Stimulated activated CD4-positive, alpha-beta T cell treated with anti-CD3 and anti-CD28 coated beads, Interleukin-4, amount 100 ng/mL, for 24 hours (primary cell): ENCODE data around the gene OLIG2.
A peak's percentile ranks its signal among the peaks of the same experiment; 100 is the strongest.

Source experiments
- DNase-seq: peaks from one replicate; pipeline ENCODE4 v3.0.0-alpha.2; 2020

OLIG2 gene

DNA sequence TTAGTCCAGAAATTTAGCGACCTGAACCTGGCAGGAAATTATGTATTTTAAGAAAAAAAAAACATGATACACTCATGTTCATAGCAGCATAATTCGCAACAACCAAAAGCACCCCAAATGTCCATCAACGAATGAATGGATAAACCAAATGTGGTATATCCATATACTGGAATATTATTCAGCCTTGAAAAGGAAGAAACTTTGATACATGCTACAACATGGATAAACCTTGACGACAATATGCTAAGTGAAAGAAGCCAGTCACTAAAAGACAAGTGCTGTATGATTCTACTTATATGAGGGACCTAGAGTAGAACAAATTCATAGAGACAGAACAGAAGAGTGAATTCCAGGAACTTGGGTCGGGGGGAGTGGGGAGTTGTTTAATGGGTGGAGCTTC is 43.5 kb downstream of the OLIG2 start:
- DNase-seq = no peak

DNA sequence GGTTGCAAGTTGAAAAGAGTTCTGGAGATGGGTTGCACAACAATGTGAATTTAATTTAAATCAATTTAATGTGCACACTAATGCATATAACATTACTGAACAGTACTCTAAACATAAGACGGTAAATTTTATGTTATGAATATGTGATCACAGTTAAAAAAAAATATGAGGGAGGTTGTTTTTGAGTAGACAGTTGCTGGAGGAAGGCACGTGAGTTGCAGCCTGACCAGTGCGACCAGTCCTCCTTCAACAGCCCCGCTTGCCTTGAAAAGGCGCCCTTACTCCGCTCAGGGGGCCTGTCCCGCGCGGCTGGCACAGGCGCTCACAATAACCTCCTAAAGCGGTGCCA is 43.9 kb downstream of the OLIG2 start:
- no peak for DNase-seq

DNA sequence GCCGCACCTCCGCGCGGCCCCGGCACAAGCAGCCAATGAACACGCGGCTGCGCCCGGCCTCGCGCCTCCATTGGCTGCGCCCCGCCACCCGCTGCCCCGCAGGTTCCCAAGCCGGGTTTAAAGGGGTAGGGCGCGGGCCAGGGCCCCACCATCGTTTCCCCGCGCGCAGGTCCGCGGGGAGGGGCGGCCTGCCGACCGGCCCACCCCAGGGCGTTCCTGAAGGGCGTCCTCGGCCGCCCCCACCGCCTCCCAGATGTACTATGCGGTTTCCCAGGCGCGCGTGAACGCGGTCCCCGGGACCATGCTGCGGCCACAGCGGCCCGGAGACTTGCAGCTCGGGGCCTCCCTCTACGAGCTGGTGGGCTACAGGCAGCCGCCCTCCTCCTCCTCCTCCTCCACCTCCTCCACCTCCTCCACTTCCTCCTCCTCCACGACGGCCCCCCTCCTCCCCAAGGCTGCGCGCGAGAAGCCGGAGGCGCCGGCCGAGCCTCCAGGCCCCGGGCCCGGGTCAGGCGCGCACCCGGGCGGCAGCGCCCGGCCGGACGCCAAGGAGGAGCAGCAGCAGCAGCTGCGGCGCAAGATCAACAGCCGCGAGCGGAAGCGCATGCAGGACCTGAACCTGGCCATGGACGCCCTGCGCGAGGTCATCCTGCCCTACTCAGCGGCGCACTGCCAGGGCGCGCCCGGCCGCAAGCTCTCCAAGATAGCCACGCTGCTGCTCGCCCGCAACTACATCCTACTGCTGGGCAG is 44.4 kb downstream of the OLIG2 start, which contains the start of gene OLIG1:
Gene OLIG1, plus strand, starts transcription at position 148 of the 750 bp plus-strand sequence. Its CDS starts 106 bp downstream, at position 254.
- peak; percentile 22 for DNase-seq

DNA sequence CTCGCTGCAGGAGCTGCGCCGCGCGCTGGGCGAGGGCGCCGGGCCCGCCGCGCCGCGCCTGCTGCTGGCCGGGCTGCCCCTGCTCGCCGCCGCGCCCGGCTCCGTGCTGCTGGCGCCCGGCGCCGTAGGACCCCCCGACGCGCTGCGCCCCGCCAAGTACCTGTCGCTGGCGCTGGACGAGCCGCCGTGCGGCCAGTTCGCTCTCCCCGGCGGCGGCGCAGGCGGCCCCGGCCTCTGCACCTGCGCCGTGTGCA is 44.9 kb downstream of the OLIG2 start:
- no peak for DNase-seq

DNA sequence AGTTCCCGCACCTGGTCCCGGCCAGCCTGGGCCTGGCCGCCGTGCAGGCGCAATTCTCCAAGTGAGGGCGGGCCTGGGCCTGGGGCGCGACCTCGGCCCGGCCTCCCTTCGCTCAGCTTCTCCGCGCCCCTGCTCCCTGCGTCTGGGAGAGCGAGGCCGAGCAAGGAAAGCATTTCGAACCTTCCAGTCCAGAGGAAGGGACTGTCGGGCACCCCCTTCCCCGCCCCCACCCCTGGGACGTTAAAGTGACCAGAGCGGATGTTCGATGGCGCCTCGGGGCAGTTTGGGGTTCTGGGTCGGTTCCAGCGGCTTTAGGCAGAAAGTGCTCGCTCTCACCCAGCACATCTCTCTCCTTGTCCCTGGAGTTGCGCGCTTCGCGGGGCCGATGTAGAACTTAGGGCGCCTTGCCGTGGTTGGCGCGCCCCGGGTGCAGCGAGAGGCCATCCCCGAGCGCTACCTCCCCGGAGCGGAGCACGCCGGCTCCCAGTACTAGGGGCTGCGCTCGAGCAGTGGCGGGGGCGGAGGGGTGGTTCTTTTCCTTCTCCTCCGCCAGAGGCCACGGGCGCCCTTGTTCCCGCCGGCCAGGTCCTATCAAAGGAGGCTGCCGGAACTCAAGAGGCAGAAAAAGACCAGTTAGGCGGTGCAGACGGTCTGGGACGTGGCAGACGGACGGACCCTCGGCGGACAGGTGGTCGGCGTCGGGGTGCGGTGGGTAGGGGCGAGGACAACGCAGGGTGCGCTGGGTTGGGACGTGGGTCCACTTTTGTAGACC is 45.4 kb downstream of the OLIG2 start:
- no peak for DNase-seq

DNA sequence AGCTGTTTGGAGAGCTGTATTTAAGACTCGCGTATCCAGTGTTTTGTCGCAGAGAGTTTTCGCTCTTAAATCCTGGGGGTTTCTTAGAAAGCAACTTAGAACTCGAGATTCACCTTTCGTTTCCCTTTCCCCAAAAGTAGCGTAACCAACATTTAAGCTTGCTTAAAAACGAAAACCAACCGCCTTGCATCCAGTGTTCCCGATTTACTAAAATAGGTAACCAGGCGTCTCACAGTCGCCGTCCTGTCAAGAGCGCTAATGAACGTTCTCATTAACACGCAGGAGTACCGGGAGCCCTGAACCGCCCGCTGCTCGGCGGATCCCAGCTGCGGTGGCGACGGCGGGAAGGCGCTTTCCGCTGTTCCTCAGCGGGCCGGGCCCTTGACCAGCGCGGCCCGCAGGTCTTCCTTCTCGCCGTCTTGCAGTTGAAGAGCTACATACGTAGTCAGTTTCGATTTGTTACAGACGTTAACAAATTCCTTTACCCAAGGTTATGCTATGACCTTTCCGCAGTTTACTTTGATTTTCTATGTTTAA is 46.1 kb downstream of the OLIG2 start:
- DNase-seq = no peak

DNA sequence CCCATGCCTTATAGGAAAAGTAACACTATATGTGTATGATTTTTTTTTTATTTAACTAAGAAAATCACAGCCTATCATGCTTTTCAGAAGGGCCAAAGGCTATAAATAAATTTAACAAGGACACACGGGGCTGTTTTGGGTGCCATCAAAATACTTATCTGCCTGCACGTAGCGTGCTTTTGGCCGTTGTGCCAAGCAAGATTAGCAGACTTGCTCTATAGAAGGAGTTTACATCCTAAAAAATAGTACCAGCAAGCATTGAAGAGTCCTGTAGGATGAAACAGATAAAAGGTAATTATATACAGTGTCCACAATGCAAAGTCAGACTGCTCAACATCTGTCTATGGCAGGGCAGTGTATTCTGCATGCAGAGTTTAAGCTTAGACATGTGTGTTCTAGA is 47.9 kb downstream of the OLIG2 start:
- DNase-seq = no peak

DNA sequence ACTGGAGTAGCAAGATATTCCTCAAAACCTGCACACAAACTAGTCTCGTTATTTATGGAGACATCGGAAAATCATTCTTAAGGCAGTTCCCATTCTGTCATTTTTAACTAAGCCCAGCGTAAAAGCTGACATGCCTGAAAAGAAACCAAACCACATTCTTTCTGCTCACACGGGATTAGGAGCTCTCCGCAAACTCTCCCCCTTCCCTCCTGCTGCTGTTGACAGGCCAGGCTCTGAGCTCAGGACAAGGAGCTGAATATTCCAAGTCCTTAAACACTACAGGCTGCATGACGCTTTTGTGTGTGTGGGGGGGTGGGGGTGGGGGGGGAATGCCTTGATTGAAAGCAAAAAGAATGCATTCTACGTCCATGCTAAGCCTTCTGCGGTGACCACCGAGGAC is 49.4 kb downstream of the OLIG2 start:
- no peak for DNase-seq

DNA sequence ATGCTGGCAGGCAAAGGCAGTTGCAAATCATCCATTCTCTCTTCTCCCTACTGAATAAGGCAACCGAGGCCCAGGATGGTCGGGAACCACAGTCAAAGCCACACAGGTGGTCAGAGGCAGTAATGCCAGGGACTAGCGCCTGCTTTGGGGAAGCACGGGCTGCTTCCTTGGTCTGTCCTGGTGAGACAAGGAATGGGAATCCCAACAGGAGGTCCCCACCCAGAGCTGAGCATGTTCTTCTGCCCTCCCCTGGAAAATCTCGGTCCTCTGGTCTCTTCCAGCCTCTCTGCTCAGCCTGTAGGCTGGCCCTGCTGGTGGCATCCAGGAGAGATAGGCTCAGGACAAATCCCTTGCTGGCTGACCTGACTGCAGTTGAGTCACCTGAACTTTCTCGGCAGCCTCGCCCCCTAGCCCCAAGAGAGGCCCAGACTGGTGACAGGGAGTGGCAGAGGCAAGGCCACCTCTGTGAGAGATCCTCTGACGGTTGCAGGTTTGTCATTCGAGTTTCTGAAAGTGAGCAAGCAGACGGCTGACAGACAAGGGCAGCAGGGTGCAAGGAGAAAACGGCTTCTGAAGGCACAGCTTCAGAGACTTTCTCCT is 50.0 kb downstream of the OLIG2 start:
- no peak for DNase-seq

DNA sequence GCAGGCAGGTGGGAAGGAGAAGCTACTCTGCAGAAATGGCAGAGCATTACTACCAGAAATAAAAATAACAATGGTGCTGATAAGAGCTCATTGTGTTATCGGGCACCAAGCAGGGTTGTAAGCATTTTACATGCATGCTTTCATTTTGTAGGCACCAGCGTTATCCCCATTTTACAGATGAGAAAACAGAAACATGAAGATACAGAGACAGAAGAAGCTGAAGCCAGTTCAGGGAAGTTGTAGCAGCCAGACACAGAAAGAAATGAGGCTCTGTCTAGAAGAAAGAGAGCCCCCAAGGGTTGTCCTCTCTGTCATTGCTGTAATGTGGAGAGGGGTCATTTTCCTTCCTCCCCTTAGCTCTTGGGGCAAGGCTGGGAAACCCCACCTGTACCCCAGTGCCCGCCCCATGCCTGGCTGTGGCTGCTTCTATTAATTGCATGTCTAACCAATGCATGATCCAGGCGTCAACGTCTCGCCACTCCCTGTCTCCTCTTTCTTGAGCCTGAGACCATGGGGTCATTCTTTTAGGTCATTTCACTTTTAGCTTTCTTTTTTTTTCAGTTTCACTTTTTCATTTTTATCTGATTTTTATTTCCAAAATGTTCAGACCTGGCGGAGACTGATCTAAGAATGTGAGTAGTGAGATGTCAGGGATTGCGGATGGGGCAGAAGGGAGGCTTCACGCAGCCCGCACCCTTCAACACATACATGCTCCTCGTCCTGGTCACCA is 51.0 kb downstream of the OLIG2 start:
- no peak for DNase-seq
